HEK293 (cell line): ENCODE results near the gene VPS4A.
A peak's percentile ranks its signal among the peaks of the same experiment; 100 is the strongest.

ENCODE experiments used
- CTCF ChIA-PET: fragments of 350-600 bp; formaldehyde crosslinking; extraction: SDS; loops from one replicate; lab custom pipeline; 2021; ENCODE audit warnings: antibody characterized with exemption; lab: Yijun Ruan, JAX
- POLR2A ChIA-PET: fragments of 300-600 bp; formaldehyde crosslinking; extraction: SDS; loops from one replicate; lab custom pipeline; 2020; ENCODE audit warnings: antibody characterized with exemption, inconsistent platforms; lab: Yijun Ruan, JAX
- H3K27ac ChIP-seq: fragments of 200-500 bp; sonication (Bioruptor generic); 2 replicates; pipeline ENCODE4 v1.5.1; 2014; ENCODE audit warnings: low read depth, low read length, control low read depth, inconsistent platforms; ENCODE audit errors: extremely low read depth
- H3K36me3 ChIP-seq, 2 experiments: fragments of 200-500 bp in 1 of 2; sonication (Bioruptor generic) in 1 of 2; 1 replicate in 1 of 2; 2 replicates in 1 of 2; pipeline ENCODE4 v1.5.1; 2014 to 2017; ENCODE audit warnings: inconsistent platforms in 2 of 2, low read length in 2 of 2; ENCODE audit not compliant: control insufficient read depth in 2 of 2, insufficient read depth in 1 of 2
- H3K4me1 ChIP-seq: fragments of 200-500 bp; sonication (Bioruptor generic); 2 replicates; pipeline ENCODE4 v1.5.1; 2014; ENCODE audit warnings: mild to moderate bottlenecking, low read length, inconsistent platforms; ENCODE audit not compliant: control insufficient read depth, insufficient read depth
- H3K4me3 ChIP-seq: 2 replicates; pipeline ENCODE4 v1.5.1; 2011; ENCODE audit warnings: low read depth, mild to moderate bottlenecking, control low read depth, low read length, moderate library complexity
- H3K9me3 ChIP-seq: fragments of 200-500 bp; sonication (Bioruptor generic); 2 replicates; pipeline ENCODE4 v1.5.1; 2014; ENCODE audit warnings: low read depth, low read length, inconsistent platforms; ENCODE audit not compliant: control insufficient read depth, insufficient read depth
- GLIS1 ChIP-seq: fragments of 450-650 bp; formaldehyde crosslinking; IDR thresholded peaks from 2 replicates; pipeline ENCODE4 v1.5.1; 2016; ENCODE audit warnings: missing biosample characterization, missing genetic modification characterization
- IKZF3 ChIP-seq: fragments of 450-650 bp; IDR thresholded peaks from 2 replicates; pipeline ENCODE4 v1.5.0; 2018; ENCODE audit warnings: missing biosample characterization, mild to moderate bottlenecking, missing genetic modification characterization, moderate library complexity
- SCRT2 ChIP-seq: fragments of 450-650 bp; formaldehyde crosslinking; IDR thresholded peaks from 2 replicates; pipeline ENCODE4 v1.5.1; 2016; ENCODE audit warnings: missing biosample characterization, missing genetic modification characterization
- SP7 ChIP-seq: fragments of 450-650 bp; formaldehyde crosslinking; IDR thresholded peaks from 2 replicates; pipeline ENCODE4 v1.5.1; 2016; ENCODE audit warnings: missing biosample characterization, missing genetic modification characterization
- TCF7L2 ChIP-seq: IDR thresholded peaks from 2 replicates; pipeline ENCODE4 v1.6.1; 2011; ENCODE audit warnings: low read depth, mild to moderate bottlenecking, inconsistent platforms, low read length, moderate library complexity, borderline replicate concordance
- ZIC2 ChIP-seq: fragments of 450-650 bp; formaldehyde crosslinking; IDR thresholded peaks from 2 replicates; pipeline ENCODE4 v1.5.1; 2016; ENCODE audit warnings: missing biosample characterization, missing genetic modification characterization
- ZNF138 ChIP-seq: fragments of 450-650 bp; formaldehyde crosslinking; IDR thresholded peaks from 2 replicates; pipeline ENCODE4 v1.5.1; 2016; ENCODE audit warnings: missing biosample characterization, missing genetic modification characterization, borderline replicate concordance
- ZNF223 ChIP-seq: fragments of 450-650 bp; formaldehyde crosslinking; IDR thresholded peaks from 2 replicates; pipeline ENCODE4 v1.5.1; 2016; ENCODE audit warnings: missing biosample characterization, missing genetic modification characterization
- ZNF600 ChIP-seq: fragments of 450-650 bp; formaldehyde crosslinking; IDR thresholded peaks from 2 replicates; pipeline ENCODE4 v1.5.1; 2016; ENCODE audit warnings: missing biosample characterization, missing genetic modification characterization
- ZNF776 ChIP-seq: fragments of 450-650 bp; formaldehyde crosslinking; IDR thresholded peaks from 2 replicates; pipeline ENCODE4 v1.5.0; 2017; ENCODE audit warnings: missing biosample characterization, missing genetic modification characterization, borderline replicate concordance
- ZNF792 ChIP-seq: fragments of 450-650 bp; formaldehyde crosslinking; IDR thresholded peaks from 2 replicates; pipeline ENCODE4 v1.5.1; 2016; ENCODE audit warnings: missing biosample characterization, missing genetic modification characterization
- TF ChIP-seq, protein P1 (sequence below): fragments of 450-650 bp; formaldehyde crosslinking; IDR thresholded peaks from 2 replicates; pipeline ENCODE4; 2016; ENCODE audit warnings: missing biosample characterization, missing genetic modification characterization
- TF ChIP-seq, protein P2 (sequence below): fragments of 450-650 bp; formaldehyde crosslinking; IDR thresholded peaks from 2 replicates; pipeline ENCODE4 v1.5.1; 2016; ENCODE audit warnings: missing biosample characterization, missing genetic modification characterization
- TF ChIP-seq, protein P3 (sequence below): fragments of 450-650 bp; formaldehyde crosslinking; IDR thresholded peaks from 2 replicates; pipeline ENCODE4 v1.5.1; 2016; ENCODE audit warnings: missing biosample characterization, missing genetic modification characterization

VPS4A gene

DNA sequence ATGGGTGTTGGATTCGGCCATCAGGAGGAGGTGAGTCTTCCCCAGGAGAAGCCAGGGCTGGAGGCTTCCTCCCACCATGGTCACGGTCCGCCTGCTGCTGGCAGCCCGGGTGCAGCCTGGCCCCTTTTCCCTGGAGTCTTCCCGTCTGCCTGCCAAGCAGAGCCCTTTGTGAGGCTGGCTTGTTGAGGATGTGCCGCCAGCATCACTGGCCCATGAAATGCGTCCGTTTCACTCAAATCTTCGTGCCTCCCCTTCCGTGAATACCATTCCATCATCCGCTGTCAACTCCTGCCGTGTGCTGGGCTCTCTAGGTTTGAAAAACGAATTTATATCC is 9.6 kb downstream of the VPS4A start:
- TF ChIP-seq, protein P1, sequence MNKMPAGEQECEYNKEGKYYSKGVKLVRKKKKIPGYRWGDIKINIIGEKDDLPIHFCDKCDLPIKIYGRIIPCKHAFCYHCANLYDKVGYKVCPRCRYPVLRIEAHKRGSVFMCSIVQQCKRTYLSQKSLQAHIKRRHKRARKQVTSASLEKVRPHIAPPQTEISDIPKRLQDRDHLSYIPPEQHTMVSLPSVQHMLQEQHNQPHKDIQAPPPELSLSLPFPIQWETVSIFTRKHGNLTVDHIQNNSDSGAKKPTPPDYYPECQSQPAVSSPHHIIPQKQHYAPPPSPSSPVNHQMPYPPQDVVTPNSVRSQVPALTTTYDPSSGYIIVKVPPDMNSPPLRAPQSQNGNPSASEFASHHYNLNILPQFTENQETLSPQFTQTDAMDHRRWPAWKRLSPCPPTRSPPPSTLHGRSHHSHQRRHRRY (tag by site-specific recombination) = no peak
- TF ChIP-seq ZNF223 (tag by site-specific recombination) = no peak
- TF ChIP-seq SCRT2 (tag by site-specific recombination) = no peak
- 0 out of 2 replicates have a peak, but pooled peaks have one; percentile 22 for TF ChIP-seq ZNF600 (tag by site-specific recombination)
- TF ChIP-seq IKZF3 (tag by site-specific recombination) = no peak
- TF ChIP-seq, all 188 proteins: peak for 1
- Histone ChIP-seq H3K4me1 (peaks cover 4% of the 10 kb centered on the region; the same call in 1 of the 2 replicates), H3K4me3 (no peak overlapping the region), H3K9me3 (no peaks in the 10 kb centered on the region), H3K27ac (no peak overlapping the region), H3K36me3 (peaks cover 13 to 93% of the 10 kb centered on the region in 2 experiments; a peak in 2 of 3 replicates)
- POLR2A ChIA-PET = interaction anchor here (0.5 kb wide), 1 partner anchor 38 kb away, joined by 4 read pairs; no protein-coding TSS in a partner anchor
- CTCF ChIA-PET = no interaction called here

DNA sequence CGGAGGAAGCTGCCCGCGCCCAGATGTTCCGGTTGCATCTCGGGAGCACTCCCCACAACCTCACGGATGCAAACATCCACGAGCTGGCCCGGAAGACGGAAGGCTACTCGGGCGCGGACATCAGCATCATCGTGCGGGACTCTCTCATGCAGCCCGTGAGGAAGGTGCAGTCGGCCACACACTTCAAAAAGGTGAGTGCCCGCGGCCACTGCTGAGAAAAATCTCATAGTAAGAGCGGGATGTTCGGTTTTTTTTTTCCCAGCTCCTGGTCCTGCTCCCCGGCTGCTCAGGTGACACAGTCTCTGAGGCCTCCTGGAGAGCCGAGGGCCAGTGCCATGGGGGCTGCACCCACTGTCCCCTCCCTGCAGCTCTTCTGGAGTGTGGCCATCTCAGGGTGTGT is 9.9 kb downstream of the VPS4A start:
- H3K27ac ChIP-seq = no peak overlapping the region; the same call in 1 of the 2 replicates
- ChIA-PET CTCF (no interaction called here), POLR2A (no interaction called here)
- H3K4me1 ChIP-seq = peaks cover 4% of the 10 kb centered on the region; the same call in 1 of the 2 replicates
- no peaks in the 10 kb centered on the region for H3K9me3 ChIP-seq
- TF ChIP-seq TCF7L2 = no peak
- H3K4me3 ChIP-seq = no peak overlapping the region
- peaks cover 13 to 93% of the 10 kb centered on the region in 2 experiments; a peak in 2 of 3 replicates for H3K36me3 ChIP-seq

DNA sequence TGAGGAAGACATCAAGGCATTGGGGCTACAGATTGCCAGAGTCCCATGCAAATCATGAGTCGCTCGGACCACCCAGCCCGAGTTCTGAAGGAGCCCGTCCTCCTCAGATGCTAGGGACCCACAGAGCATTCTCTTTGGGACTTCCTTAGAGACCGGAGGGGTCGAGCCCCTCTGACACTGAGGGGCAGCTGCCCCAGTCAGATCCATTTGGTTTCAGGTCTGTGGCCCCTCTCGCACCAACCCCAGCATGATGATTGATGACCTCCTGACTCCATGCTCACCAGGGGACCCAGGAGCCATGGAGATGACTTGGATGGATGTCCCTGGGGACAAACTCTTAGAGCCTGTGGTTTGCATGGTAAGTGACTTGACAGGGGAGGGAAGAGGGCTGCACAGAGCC is 11.2 kb downstream of the VPS4A start:
- H3K4me1 ChIP-seq = peaks cover 4% of the 10 kb centered on the region; the same call in 1 of the 2 replicates
- CTCF ChIA-PET = no interaction called here
- POLR2A ChIA-PET = no interaction called here
- H3K27ac ChIP-seq = no peak overlapping the region
- no peak overlapping the region for H3K4me3 ChIP-seq
- peaks cover 13 to 91% of the 10 kb centered on the region in 2 experiments; a peak in 2 of 3 replicates for H3K36me3 ChIP-seq
- H3K9me3 ChIP-seq = no peaks in the 10 kb centered on the region
- TF ChIP-seq ZIC2 (tag by site-specific recombination) (peak; percentile 30; the same call in 1 of the 2 replicates), GLIS1 (peak; percentile 30; the same call in 1 of the 2 replicates), SP7 (tag by site-specific recombination) (peak; percentile 50), ZNF138 (no peak), ZNF776 (tag by site-specific recombination) (no peak), ZNF792 (tag by site-specific recombination) (no peak)
- TF ChIP-seq, protein P2, sequence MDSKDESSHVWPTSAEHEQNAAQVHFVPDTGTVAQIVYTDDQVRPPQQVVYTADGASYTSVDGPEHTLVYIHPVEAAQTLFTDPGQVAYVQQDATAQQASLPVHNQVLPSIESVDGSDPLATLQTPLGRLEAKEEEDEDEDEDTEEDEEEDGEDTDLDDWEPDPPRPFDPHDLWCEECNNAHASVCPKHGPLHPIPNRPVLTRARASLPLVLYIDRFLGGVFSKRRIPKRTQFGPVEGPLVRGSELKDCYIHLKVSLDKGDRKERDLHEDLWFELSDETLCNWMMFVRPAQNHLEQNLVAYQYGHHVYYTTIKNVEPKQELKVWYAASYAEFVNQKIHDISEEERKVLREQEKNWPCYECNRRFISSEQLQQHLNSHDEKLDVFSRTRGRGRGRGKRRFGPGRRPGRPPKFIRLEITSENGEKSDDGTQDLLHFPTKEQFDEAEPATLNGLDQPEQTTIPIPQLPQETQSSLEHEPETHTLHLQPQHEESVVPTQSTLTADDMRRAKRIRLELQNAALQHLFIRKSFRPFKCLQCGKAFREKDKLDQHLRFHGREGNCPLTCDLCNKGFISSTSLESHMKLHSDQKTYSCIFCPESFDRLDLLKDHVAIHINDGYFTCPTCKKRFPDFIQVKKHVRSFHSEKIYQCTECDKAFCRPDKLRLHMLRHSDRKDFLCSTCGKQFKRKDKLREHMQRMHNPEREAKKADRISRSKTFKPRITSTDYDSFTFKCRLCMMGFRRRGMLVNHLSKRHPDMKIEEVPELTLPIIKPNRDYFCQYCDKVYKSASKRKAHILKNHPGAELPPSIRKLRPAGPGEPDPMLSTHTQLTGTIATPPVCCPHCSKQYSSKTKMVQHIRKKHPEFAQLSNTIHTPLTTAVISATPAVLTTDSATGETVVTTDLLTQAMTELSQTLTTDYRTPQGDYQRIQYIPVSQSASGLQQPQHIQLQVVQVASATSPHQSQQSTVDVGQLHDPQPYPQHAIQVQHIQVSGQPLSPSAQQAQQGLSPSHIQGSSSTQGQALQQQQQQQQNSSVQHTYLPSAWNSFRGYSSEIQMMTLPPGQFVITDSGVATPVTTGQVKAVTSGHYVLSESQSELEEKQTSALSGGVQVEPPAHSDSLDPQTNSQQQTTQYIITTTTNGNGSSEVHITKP (tag by site-specific recombination) = no peak
- TF ChIP-seq, protein P3, sequence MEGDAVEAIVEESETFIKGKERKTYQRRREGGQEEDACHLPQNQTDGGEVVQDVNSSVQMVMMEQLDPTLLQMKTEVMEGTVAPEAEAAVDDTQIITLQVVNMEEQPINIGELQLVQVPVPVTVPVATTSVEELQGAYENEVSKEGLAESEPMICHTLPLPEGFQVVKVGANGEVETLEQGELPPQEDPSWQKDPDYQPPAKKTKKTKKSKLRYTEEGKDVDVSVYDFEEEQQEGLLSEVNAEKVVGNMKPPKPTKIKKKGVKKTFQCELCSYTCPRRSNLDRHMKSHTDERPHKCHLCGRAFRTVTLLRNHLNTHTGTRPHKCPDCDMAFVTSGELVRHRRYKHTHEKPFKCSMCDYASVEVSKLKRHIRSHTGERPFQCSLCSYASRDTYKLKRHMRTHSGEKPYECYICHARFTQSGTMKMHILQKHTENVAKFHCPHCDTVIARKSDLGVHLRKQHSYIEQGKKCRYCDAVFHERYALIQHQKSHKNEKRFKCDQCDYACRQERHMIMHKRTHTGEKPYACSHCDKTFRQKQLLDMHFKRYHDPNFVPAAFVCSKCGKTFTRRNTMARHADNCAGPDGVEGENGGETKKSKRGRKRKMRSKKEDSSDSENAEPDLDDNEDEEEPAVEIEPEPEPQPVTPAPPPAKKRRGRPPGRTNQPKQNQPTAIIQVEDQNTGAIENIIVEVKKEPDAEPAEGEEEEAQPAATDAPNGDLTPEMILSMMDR (tag by site-specific recombination) = no peak
